GM12878 (cell line): ENCODE results near the gene ACTN2. TPM values are rescaled to one million over a fixed set of nuclear protein-coding genes. Genes with fewer than 3 reads are reported as not detected.

ENCODE experiments used
- ATAC-seq: fragments of 200-7000 bp; cut with Tn5 transposase; 3 replicates; pipeline ENCODE4 v1.9.1; 2020; ENCODE audit warnings: mild to moderate bottlenecking, moderate library complexity
- BruUV-seq: library from RNA; stranded (reverse); fragments of 400-500 nt; replicated peaks from 2 replicates; lab custom pipeline; 2021; lab: Mats Ljungman, UMichigan
- CTCF ChIA-PET: fragments of 300-600 bp; sonication (Branson Sonifier 250); formaldehyde crosslinking; extraction: SDS; loops from one replicate; lab custom pipeline; 2021; ENCODE audit warnings: inconsistent platforms; lab: Yijun Ruan, JAX
- POLR2A ChIA-PET: fragments of 350-600 bp; formaldehyde crosslinking; extraction: SDS; loops from one replicate; lab custom pipeline; 2021; ENCODE audit warnings: inconsistent platforms; lab: Charles Lee
- RAD21 ChIA-PET: fragments of 300-600 bp; sonication (Branson Sonifier 250); formaldehyde crosslinking; loops from one replicate; lab custom pipeline; 2023; ENCODE audit warnings: antibody characterized with exemption; ENCODE audit not compliant: unreplicated experiment; lab: Charles Lee
- SMC1A ChIA-PET: fragments of 300-600 bp; sonication (Branson Sonifier 250); formaldehyde crosslinking; loops from one replicate; lab custom pipeline; 2023; ENCODE audit not compliant: unreplicated experiment, uncharacterized antibody; lab: Charles Lee
- DNase-seq: peaks from one replicate; pipeline ENCODE4 v3.0.0-alpha.2; 2011; ENCODE audit warnings: low read depth, low spot score
- FAIRE-seq: peaks from 3 replicates; lab custom pipeline; 2011; peaks lifted over from hg19 to GRCh38; lab: Jason Lieb, UNC
- H2AFZ ChIP-seq: 2 replicates; pipeline ENCODE4 v1.6.0; 2011; ENCODE audit warnings: low read depth, low read length, control low read depth; ENCODE audit not compliant: control insufficient read depth
- H3K27ac ChIP-seq: 2 replicates; pipeline ENCODE4 v1.5.1; 2011; ENCODE audit warnings: control low read depth; ENCODE audit not compliant: control insufficient read depth, insufficient read depth
- H3K27me3 ChIP-seq, 2 experiments: replicated peaks in 1 of 2; 2 replicates each; pipeline versions ENCODE4 v1.6.0 to v1.6.1; 2011; ENCODE audit warnings: low read length in 1 of 2; ENCODE audit not compliant: control insufficient read depth in 2 of 2, insufficient read depth in 2 of 2
- H3K36me3 ChIP-seq, 2 experiments: 2 replicates each; pipeline ENCODE4 v1.5.1; 2011; ENCODE audit warnings: low read length in 1 of 2; ENCODE audit not compliant: control insufficient read depth in 2 of 2, insufficient read depth in 2 of 2
- H3K4me1 ChIP-seq: 2 replicates; pipeline ENCODE4 v1.6.1; 2011; ENCODE audit warnings: mild to moderate bottlenecking, low read length, moderate library complexity, mixed read lengths; ENCODE audit not compliant: control insufficient read depth, insufficient read depth
- H3K4me2 ChIP-seq: 2 replicates; pipeline ENCODE4 v1.6.0; 2011; ENCODE audit warnings: control low read depth; ENCODE audit not compliant: control insufficient read depth, insufficient read depth
- H3K4me3 ChIP-seq: fragments of 200-600 bp; sonication (generic); 2 replicates; pipeline ENCODE4 v1.5.1; 2016
- H3K79me2 ChIP-seq: 2 replicates; pipeline ENCODE4 v1.6.0; 2011; ENCODE audit warnings: low read length; ENCODE audit not compliant: control insufficient read depth, insufficient read depth
- H3K9ac ChIP-seq: 2 replicates; pipeline ENCODE4 v1.8.0; 2011; ENCODE audit warnings: low read length, control low read depth, mixed read lengths; ENCODE audit not compliant: control insufficient read depth, insufficient read depth
- H3K9me3 ChIP-seq: replicated peaks from 3 replicates; pipeline ENCODE4 v1.5.1; 2011; ENCODE audit warnings: mild to moderate bottlenecking, low read length; ENCODE audit not compliant: control insufficient read depth, insufficient read depth
- H4K20me1 ChIP-seq: 2 replicates; pipeline ENCODE4 v1.6.0; 2011; ENCODE audit not compliant: control insufficient read depth, insufficient read depth
- BCLAF1 ChIP-seq: fragments of 450-650 bp; IDR thresholded peaks from 2 replicates; pipeline ENCODE4 v1.6.1; 2017; ENCODE audit warnings: antibody characterized with exemption, mild to moderate bottlenecking, moderate library complexity
- EZH2 ChIP-seq: IDR thresholded peaks from 2 replicates; pipeline ENCODE4 v1.6.1; 2012; ENCODE audit warnings: low read depth, mild to moderate bottlenecking, control low read depth, inconsistent platforms, low read length, borderline replicate concordance; ENCODE audit not compliant: control insufficient read depth
- HCFC1 ChIP-seq: fragments of 150-350 bp; IDR thresholded peaks from 2 replicates; pipeline ENCODE4 v1.6.1; 2014; ENCODE audit warnings: low read length
- KLF5 ChIP-seq: fragments of 450-650 bp; IDR thresholded peaks from 2 replicates; pipeline ENCODE4 v1.6.1; 2014; ENCODE audit warnings: mild to moderate bottlenecking; ENCODE audit not compliant: partially characterized antibody
- NFXL1 ChIP-seq: fragments of 450-650 bp; IDR thresholded peaks from 2 replicates; pipeline ENCODE4 v1.6.1; 2017; ENCODE audit warnings: antibody characterized with exemption, mild to moderate bottlenecking, borderline replicate concordance
- SP1 ChIP-seq: IDR thresholded peaks from one replicate; pipeline ENCODE4 v1.6.1; 2011; ENCODE audit warnings: low read depth, low read length
- TAF1 ChIP-seq: IDR thresholded peaks from 2 replicates; pipeline ENCODE4 v1.6.1; 2011; ENCODE audit warnings: mild to moderate bottlenecking, low read depth, low read length, borderline replicate concordance
- WGBS: methylation state at CpG from one replicate; pipeline ENCODE4 v1.1.6; 2016; ENCODE audit warnings: low lambda C conversion rate; ENCODE audit not compliant: insufficient replicate concordance, insufficient coverage; ENCODE audit errors: missing lambda C conversion rate; 5-methylcytosine and 5-hydroxymethylcytosine counted together
- in situ Hi-C: fragments of 300-500 bp; cut with MboI; formaldehyde crosslinking; loops from 9 replicates; pipeline ENCODE4 v1.14.3; 2018; ENCODE audit warnings: mixed read lengths
- intact Hi-C: fragments of 100-400 bp; cut with micrococcal nuclease; formaldehyde crosslinking; loops from one replicate; pipeline ENCODE4 v1.14.2; 2022; ENCODE audit not compliant: unreplicated experiment
- polyA plus RNA-seq, 11 experiments: library from polyadenylated mRNA; depleted of rRNA in 4 of 11; unstranded in 6 of 11; stranded (reverse) in 5 of 11; fragments of >200 nt; fragmentation: Nextera tagmentation in 4 of 11; fragmentation: Illumina TruSeq in 1 of 11; extraction: Ambion mirVana in 4 of 11; extraction: Trizol in 1 of 11; gene quantifications; 1 replicate in 1 of 11; 2 replicates in 10 of 11; pipeline versions ENCODE4 v1.2.1 to v1.2.3, GENCODE V29; 2011 to 2016; ENCODE audit warnings: inconsistent platforms in 2 of 11, missing spikeins in 2 of 11, low read depth in 1 of 11
- total RNA-seq, 4 experiments: library from RNA; depleted of rRNA in 3 of 4; stranded (reverse); fragments of >200 nt in 3 of 4; fragmentation: Illumina TruSeq in 1 of 4; extraction: Trizol in 1 of 4; gene quantifications; 2 replicates each; pipeline versions ENCODE4 v1.2.1 to v1.2.3, GENCODE V29; 2013 to 2021

ACTN2 gene
- total and polyA plus RNA-seq, 10 of the 15 experiments (the other 5 are each of a cell fraction or from before 2014, with no cell fraction given): 0.10 TPM; not detected in 9

- no peak for TF ChIP-seq NFXL1
- no peak for TF ChIP-seq EZH2
- TF ChIP-seq HCFC1: no peak
- TF ChIP-seq SP1: no peak
- no peak for TF ChIP-seq BCLAF1
- TF ChIP-seq TAF1: no peak
- TF ChIP-seq KLF5: no peak
- ChIA-PET SMC1A (no interaction called here), CTCF (no interaction called here), RAD21 (no interaction called here), POLR2A (interaction anchor here (0.6 kb wide), 1 partner anchor 619 kb away, joined by 3 read pairs; no protein-coding TSS in a partner anchor)
- no peak for DNase-seq
- ATAC-seq: no peak
- Histone ChIP-seq H3K9me3 (no peaks in the 10 kb centered on the region), H3K36me3 (no peaks in the 10 kb centered on the region), H3K27ac (no peak overlapping the region), H3K9ac (no peak overlapping the region), H3K27me3 (peaks cover 2 to 3% of the 10 kb centered on the region in 2 experiments; a peak in 1 of 4 replicates), H3K4me3 (no peak overlapping the region), H3K79me2 (no peaks in the 10 kb centered on the region), H3K4me1 (no peaks in the 10 kb centered on the region), H3K4me2 (no peak overlapping the region), H2AFZ (no peak overlapping the region), H4K20me1 (no peaks in the 10 kb centered on the region)
- in situ Hi-C loops: no loop called here
- intact Hi-C loops: no loop called here
- 33% methylated on average over 5 of the region's 5 CpGs for WGBS
- no peak for FAIRE-seq
- no TSS peak for BruUV-seq
Observed at GRCh38 chr1:236691348-236691747, 5.0 kb downstream of the ACTN2 start.
